Fibroblast of gingiva (primary cell): ENCODE measurements around the gene AGAP1.

Experiments used
- DNase-seq: peaks from one replicate; pipeline ENCODE4 v3.0.0-alpha.2; 2011; ENCODE audit warnings: low read depth

The AGAP1 gene

DNA sequence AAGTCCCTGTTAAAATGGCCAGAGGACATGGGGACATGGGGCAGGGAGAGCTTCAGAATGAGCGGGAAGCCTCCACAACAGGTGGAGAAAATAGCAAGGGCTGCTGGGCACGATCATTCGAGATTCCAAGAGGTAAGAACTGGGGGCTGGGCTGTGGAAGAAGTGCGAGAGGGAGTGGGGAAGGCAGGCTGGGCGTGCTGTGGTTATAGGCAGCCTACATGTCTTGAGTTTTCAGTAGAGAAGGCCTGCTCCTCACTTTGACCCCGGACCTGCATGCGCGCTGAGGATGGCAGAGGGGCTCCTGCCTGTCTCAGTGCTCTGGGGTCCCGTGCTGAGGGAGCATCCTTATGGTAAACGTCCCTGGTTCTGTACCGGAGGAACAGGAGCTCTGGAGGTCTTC, 115.5 kb downstream of the AGAP1 start:
- DNase-seq = no peak

DNA sequence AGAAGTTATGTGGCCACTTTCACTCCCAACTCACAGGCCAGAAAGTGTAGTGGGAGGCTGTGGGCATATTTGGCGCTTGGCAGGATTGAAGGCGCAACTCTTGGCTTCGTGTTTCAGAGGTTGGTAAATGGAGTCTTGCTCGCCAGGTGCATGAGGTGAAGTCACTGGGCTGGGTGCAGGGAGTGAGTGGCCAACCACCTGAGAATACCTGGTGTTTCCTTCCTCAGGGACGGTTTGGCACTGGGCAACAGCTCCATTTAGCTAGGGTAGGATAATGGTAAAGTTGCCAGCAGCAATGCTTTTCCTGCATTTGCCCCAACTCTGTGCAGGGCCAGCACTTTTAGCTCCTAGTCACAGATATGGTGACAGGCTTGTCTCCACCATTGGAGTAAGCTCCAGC, 115.9 kb downstream of the AGAP1 start:
- DNase-seq = no peak

DNA sequence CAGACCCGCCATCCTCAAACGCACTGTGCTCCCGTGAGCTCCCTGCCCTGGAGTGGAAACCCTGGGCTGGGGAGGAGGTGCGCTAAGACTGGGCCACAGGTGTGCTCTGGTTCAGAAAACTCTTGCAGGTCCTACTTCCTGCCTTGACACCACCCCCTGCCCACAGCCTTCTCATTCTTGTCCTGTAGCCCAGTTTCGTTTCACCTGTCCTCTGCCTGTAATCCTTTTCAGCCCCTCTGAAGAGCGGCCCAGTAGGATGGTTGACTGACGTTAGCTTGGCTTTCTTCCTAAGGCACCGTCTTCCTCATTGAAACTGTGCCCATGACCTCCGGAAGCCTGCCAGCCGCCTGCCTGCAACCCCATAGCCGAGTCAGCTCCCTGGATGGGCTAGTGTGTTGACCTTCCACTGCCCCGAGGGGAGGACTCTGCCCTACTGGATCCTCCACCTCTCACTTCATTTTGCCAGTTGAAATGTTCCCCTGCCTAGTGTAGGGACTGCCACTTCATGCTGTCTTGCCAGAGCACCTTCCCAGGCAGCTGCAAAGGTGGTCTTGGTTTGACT, 116.9 kb downstream of the AGAP1 start:
- DNase-seq = no peak

DNA sequence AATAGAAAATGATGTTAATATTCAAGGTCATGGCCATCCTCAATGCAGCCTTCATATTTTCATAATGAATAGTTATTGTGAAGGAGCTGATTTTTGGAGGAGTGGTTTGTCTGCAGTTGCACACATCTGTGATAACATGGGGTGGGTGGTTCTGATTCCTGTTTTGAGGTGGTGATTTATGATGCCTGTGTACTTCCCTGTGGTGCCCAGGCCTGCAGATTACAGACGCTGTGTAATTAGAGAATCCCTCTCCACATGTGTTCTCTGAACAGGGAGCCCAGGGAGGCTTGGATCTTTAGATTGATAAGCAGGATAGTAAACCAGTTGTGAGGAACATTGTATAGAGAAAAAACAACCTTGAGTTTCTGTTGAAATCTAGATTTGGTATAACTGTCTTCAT, 117.5 kb downstream of the AGAP1 start:
- no peak for DNase-seq

DNA sequence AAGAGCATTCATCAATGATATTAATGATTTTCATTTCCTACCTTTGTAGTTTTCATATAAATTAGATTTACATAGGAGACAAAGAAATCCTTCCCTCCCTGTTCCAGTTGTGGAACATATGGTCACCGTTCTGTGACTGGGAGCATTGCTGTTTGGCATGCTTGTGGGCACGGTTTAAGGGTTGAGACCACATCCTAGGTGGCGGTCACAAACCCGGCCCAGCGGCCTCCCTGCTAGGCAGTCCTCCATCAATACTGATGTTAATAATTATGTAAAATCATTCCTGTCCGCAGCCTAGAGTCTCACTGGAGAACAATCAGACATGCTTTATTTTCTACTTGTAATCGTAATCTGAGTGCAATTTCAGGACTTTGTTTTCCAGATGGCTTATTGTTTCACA, 117.9 kb downstream of the AGAP1 start:
- DNase-seq = no peak

DNA sequence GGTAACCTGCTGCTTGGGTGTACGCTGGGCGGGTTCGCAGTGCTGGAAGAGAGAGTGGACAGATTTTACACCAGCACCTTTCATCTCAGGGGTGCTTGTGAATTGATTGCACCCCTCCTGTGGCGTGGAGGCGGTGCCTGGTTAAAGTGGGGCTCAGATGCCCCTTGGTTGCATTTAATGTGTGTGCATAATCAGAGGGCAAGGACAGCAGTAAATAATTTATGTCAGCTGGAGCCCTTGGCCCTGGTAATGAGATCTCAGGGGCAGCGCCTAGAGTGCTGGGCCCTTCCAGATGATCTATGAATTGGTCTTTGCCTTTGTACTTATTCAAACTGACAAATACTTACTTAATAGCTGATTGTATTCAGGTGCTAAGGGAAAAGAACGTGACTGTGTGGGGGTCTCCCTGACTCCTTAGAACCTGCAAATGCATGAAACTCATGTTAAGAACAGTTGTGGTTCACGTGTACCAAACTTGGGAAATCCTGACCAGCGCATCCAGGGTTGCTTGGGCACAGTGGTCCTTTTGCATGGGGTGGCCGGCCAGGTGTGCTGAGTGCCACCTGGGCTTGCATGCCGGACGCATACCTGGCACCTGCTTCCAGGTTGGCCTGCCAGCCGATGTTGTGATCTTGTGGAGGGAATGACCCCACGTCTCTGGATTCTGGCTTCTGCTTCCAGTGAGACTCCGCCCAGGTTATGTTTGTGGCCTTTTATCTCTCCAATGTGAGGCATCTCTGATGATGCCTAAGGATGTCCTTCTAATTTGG, 118.5 kb downstream of the AGAP1 start:
- no peak for DNase-seq

DNA sequence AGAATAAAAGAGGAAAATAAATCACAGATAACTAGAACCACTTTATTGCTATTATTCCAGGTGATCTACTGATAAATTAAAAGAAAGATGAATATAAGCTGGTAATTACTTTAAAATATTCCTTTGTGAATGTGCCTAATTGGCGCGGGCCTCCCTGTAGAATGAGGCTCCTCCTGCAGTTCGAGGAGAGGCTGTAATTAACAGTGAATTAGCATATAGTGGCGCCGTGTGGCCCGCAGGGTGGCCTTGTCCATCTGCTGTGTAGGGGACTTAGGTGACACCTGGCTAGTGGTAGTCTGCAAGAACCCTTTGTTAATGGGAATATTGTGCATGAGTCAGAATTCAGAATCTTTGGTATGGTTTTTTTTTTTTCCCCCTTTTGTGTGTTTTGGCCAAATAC, 119.8 kb downstream of the AGAP1 start:
- DNase-seq = no peak

DNA sequence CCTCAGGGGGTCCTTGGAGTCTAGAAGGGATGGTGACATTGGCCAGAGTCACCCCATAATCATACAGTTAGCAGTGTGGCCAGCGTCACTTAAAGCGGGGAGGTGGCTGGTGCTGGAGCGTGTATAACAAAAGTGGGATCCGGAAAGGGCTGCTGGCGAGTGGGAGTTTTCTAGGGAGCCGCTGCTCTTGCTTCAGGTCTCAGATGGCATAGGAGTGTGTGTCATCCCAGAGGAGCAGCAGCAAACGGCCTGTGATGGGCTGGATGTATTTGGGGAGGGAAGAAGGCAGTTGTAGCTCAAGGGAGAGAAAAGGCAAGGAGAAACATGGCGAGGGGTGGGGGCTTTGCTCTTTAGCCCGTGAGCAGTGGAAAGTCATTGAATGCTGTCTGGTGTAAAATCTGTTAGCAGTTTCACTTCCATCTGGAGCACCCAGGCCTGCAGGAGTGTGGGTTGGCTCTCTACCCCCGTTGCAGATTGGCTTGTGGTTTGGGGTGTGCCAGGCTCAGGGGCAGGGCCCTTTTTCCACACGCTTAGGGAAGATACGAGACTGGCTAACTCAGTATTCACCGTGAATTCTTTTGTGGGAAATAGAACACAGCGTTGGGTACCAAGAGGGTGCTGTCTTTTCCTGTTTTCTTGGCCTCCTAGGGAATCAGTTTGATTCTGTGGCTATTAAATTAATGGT, 120.5 kb downstream of the AGAP1 start:
- peak; percentile 72 for DNase-seq

DNA sequence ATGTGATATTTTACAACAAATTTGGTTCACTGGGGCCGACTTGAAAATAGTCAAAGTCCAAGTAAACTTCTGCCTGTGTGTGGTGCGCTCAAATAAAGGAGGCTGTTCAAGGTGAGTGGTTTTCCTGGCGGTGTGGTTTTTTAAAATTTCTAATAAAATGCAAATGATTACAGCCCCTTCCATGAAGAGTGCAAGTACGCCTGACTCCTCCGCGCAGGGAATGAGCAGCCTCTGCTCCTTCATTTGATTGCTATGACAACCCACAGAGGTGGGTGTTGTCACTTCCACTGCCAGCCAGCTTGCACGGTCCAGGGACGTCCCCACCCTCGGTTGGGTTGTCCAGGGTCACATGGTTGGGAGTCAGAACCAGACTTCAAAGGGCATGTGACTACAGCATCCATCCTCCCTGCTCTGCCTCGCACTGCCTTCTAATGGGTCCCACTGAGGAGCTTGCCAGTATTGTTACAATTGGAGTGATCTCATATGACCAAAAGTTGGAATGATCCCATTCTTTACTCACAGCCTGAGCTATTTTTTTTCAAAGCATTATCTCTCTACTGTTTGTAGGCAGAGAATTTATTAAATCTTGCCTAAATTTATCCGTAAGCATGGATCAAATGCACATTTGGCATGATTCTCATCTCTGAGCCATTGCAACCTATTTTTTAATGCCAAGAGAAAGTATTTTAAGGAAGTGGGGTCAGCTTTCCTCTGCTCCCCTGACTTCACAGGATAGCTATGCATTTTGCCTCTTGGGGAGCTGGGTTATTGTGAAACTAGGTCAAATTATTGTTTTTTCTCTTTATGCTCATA, 121.3 kb downstream of the AGAP1 start:
- peak; percentile 98 for DNase-seq

DNA sequence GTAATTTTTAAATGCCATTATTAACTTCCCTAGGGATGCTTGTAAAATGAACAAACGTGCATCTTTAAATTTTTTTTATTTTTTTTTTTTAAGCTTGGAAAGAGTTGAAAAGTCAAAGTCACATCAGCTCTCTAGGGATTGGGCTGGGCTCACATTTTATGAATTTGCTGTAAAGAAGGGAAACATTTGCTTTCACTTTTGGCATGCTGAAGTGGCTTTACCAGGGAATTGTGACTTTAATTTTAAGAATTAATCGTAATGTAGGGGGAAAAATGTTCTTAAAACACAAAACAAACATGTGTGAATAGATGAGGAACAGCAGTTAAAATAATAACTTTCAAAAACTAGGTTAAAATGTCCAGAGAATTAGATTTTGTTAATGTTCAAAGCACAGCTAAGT, 123.0 kb downstream of the AGAP1 start:
- DNase-seq = peak; percentile 74

DNA sequence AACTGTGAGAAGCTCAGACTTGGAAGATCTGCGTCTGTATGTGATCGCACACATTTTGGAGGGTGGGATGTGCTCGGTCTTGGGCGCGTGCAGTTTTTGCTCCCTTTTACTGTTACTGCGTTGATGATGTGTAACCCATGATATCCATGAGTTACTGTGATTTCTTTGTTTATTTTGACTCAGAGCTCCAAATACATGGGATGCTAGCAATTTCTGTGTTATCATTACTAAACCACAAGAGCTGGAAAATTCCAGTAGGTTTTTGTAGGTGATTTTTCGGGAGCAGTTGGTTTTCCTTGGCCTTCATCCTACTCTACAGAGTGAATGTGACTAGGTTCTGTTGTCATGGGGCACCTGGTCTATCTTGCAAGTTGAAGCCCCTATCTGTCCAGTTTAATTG, 124.2 kb downstream of the AGAP1 start:
- DNase-seq = peak; percentile 59

DNA sequence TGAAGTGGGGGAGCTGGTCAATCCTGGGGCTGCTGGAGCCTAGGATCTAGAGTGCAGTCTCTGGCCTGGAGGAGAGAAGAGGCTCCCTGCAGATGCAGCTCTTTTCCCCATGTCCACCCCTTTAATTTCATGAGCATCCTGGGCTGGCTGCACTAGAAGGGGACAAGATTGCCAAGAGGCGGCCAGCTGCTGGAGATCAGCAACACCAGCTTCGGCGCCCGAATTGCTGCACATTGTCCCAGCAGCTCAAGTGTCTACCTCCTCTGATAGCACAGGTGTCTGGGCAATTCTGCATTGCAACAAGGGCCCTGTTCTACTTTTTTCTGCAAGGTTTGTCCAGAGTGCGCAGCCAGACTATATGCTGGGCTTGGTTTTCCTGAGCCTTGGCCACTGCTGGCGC, 125.7 kb downstream of the AGAP1 start:
- no peak for DNase-seq

DNA sequence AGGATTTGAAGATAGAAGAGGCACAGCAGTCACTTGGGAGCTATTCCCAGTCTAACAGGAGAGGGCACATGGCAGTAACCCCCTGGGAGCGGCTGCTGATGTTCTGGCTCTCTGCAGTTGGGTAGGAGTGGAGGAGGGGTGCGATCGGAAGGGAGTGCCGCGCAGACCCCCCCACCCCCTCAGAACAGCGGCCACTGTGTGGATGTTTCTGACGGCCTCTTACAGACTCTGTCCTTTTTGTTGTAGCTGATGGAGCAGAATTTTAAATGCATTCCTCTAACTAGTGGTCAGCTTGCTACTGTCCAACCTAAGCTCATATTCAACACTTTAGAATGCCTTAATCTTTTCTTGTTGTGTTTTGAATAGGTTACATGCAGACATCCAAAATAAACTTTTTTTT, 127.9 kb downstream of the AGAP1 start:
- DNase-seq = no peak

DNA sequence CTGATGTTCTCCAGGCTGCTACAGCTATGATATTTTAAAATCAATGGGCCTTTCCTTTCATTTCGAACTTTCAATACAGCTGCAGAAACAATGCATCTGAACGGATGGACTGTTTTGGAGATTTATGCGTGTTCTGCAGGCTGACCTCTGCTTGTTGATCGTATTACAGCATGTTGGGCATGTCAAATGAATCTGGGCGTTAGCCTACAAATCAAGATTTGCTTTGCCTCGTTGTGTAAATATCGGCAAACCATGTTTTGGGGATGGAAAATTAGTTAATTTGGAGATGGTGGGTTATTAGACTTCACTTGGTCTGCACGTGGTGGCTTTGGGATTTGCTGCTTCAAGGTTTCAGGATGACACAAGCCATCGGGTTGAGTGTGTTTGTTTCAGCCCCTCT, 129.3 kb downstream of the AGAP1 start:
- DNase-seq = no peak

DNA sequence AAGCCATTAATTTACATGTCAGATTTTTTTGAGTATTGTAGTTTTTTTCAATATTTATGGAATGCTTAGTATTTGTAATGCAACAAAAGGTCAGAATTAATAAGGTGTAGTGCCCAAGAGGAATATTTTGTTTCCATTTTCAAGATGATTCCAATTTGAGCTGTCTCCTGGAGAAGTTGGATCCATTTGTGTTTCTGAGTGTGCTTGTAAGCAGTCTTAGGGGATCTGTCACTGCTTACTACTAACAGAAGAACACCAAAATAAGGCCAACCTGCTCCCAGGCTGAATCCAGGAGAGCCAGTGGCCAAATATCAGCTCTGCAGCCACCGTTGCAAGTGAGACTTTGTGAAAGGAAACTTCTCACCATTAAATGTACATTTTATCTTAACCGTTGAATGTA, 129.9 kb downstream of the AGAP1 start:
- DNase-seq = no peak

DNA sequence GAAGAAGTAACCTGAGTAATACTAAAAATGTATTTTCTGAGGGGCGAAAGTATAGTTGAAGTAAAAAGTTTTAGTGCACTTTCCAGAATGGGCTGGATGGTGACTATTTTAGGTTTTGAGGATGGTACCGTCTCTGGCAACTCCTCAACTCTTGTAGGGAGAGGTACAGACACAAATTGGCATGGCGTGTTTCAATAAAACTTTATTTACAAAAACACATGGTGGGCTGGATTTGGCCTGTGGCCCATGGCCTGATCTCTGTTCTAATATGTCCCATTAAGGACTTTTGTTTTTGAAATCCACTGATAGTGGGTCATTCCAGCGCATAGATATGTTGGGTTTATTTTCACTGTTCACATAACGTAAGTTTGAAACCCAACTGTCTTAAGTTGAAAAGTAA, 132.8 kb downstream of the AGAP1 start:
- DNase-seq = no peak

DNA sequence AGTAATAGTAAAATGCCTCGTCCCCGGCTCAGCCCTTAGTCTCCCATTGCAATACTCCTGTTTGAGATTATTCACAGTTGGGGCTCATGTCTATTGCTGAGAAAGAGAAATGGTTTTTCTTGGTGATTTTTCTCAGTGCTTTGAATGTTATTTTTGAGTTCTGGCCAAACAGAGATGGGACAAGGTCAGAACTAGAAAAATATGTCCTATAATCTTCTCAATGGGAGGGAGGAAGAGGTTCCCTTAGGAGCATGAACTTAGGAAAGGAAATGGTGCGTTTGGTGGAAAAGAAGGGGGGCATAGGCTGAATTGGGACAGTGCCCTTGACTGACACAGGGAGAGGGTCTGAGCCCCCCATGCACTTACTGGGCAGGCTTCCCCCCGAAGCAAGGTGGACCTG, 133.8 kb downstream of the AGAP1 start:
- DNase-seq = no peak

DNA sequence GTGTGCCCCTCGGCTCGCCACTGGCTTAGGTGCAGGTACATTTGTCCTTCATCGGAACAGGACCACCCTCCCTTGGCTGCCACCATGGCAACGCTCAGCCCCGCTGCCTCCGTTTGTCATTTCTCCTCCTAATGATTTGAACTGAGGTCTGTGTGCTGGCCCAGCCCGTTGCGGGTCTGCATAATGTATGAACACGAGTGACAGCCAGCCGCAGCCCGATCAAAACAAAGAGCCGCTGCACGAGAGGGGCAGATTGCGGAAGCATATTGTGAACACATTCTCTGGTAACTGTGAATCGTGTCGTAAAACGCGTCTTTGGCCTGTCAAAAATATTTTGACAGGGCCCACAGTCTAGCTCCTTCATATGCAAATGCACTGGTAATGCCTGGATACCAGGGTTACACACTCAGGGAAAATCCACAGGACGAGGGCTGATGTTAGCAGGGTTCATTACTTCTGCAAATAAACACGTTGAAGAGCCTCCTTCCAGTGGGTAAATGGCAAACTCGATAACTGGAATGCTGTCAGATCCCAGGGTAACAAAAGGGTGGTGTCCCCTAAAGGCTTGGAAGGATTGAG, 137.0 kb downstream of the AGAP1 start:
- no peak for DNase-seq

DNA sequence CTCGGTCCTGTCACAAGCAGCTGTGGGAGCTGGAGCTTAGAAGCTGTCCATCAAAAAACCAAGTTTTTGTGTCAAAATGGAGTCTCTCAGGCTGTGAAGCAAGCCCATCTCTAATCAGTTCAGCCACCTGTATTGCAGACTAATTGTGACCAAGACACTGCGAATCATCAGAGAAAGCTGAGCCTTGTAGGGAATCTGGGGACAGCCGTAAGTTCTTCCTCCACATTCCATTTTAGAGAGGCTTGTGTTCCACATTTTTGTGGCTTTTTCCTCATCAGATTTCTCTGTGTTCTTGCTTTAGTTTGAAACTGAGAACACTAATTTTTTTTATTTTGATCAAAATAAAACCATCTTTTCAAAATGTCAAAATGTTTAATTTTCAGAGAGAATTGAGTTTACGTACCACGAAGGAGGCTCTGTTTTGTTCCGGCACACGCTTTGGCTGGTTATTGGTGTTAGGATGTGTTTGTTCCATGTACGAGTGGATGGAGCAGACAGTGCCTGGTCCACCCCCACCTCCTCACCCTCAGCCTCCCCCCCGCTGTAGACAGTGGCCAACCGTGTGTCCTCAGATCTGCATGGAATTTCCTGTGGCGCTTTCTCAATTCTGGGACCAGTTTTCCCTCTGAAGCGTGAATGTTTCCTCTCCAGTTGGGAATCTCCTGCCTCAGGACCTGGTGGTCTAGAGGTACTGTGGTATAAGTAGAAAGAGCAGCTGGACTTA, 140.8 kb downstream of the AGAP1 start:
- peak; percentile 58 for DNase-seq

DNA sequence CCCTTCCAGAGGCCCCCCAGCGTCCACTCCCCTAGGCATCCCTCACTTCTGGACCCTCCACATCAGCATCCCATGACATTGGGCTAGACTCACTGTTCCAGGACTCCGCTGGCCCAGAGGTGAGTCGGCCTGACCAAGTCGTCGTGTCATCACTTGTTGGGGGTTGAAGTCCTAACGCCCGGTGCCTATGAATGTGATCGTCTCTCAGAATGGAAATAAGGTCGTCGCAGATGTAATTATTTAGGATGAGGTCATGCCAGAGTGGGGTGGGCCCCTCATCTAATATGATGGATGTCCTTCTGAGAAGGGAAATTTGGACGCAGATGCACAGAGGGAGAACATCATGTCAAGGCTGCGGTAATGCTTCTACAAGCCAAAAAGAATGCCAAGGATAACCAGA, 142.7 kb downstream of the AGAP1 start:
- no peak for DNase-seq

DNA sequence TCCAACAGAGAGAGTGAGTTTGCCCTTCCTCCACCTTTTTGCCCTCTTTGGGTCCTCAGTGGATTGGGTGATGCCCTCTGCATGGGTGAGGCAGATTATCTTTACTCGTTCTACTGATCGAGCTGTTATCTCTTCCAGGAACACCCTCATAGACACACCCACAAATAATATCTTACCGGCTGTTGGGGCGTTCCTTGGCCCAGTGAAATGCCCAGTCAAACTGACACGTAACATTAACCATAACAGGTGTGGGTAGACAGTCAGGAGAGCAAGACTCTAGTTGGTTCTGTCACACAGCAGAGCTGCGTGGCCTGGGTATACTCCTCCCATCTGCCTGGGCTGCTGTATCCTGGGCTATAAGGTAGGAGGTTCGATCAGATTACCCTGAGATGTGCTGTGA, 144.1 kb downstream of the AGAP1 start:
- no peak for DNase-seq
